HepG2 (cell line): ENCODE data around the gene ARL2. TPM values are rescaled to one million over a fixed set of nuclear protein-coding genes. Genes with fewer than 3 reads are reported as not detected.
A peak's percentile ranks its signal among the peaks of the same experiment; 100 is the strongest.

Source experiments
- ATF7-NPFF ChIP-seq: sonication (generic); formaldehyde crosslinking; IDR thresholded peaks from 2 replicates; pipeline ENCODE4 v1.8.1; 2023; ENCODE audit warnings: mild to moderate bottlenecking, low read depth, missing genetic modification reagents, moderate library complexity
- BCL6 ChIP-seq: IDR thresholded peaks from 2 replicates; pipeline ENCODE4 v1.6.1; 2016; ENCODE audit warnings: missing genetic modification reagents, missing compliant biosample characterization
- FOXK1 ChIP-seq: sonication (generic); formaldehyde crosslinking; IDR thresholded peaks from 2 replicates; pipeline ENCODE4 v1.4.0; 2020; ENCODE audit warnings: low read depth, missing genetic modification reagents, borderline replicate concordance
- FOXP1 ChIP-seq, 2 experiments: fragments of 450-650 bp in 1 of 2; IDR thresholded peaks; 2 replicates each; pipeline ENCODE4 v1.6.1; 2017 to 2018; ENCODE audit warnings: antibody characterized with exemption in 1 of 2
- HHEX ChIP-seq: IDR thresholded peaks from 2 replicates; pipeline ENCODE4 v1.6.1; 2016; ENCODE audit warnings: control low read depth
- IRF2 ChIP-seq: IDR thresholded peaks from 2 replicates; pipeline ENCODE4 v1.6.1; 2018; ENCODE audit warnings: missing genetic modification reagents, missing compliant biosample characterization
- MYC ChIP-seq: sonication (generic); formaldehyde crosslinking; IDR thresholded peaks from 2 replicates; pipeline ENCODE4 v1.9.0; 2021; ENCODE audit warnings: missing genetic modification reagents, borderline replicate concordance
- NAIF1 ChIP-seq: sonication (generic); formaldehyde crosslinking; IDR thresholded peaks from 2 replicates; pipeline ENCODE4 v1.5.0; 2020; ENCODE audit warnings: mild to moderate bottlenecking, missing genetic modification reagents, borderline replicate concordance
- RARG ChIP-seq: sonication (generic); formaldehyde crosslinking; IDR thresholded peaks from 2 replicates; pipeline ENCODE4 v1.4.0; 2020; ENCODE audit warnings: low read depth, mild to moderate bottlenecking, missing genetic modification reagents
- RORA ChIP-seq: sonication (generic); formaldehyde crosslinking; IDR thresholded peaks from 2 replicates; pipeline ENCODE4 v1.5.0; 2020; ENCODE audit warnings: mild to moderate bottlenecking, missing genetic modification reagents, moderate library complexity
- SUZ12 ChIP-seq: fragments of 150-350 bp; IDR thresholded peaks from 2 replicates; pipeline ENCODE4 v1.6.1; 2014; ENCODE audit warnings: low read depth, low read length
- ZBTB38 ChIP-seq: sonication (generic); formaldehyde crosslinking; IDR thresholded peaks from 2 replicates; pipeline ENCODE4 v1.5.1; 2020; ENCODE audit warnings: mild to moderate bottlenecking, missing genetic modification reagents
- ZC3H13 ChIP-seq: sonication (generic); formaldehyde crosslinking; IDR thresholded peaks from 2 replicates; pipeline ENCODE4 v1.8.1; 2023; ENCODE audit warnings: mild to moderate bottlenecking, missing genetic modification reagents, moderate library complexity
- ZMYM2 ChIP-seq: sonication (generic); formaldehyde crosslinking; IDR thresholded peaks from 2 replicates; pipeline ENCODE4 v1.8.0; 2022; ENCODE audit warnings: mild to moderate bottlenecking, missing genetic modification reagents
- ZNF124 ChIP-seq: sonication (generic); formaldehyde crosslinking; IDR thresholded peaks from 2 replicates; pipeline ENCODE4 v1.4.0; 2020; ENCODE audit warnings: missing genetic modification reagents
- ZNF292 ChIP-seq: sonication (generic); formaldehyde crosslinking; IDR thresholded peaks from 2 replicates; pipeline ENCODE4 v1.8.1; 2022; ENCODE audit warnings: mild to moderate bottlenecking, low read depth, missing genetic modification reagents, borderline replicate concordance
- ZNF33B ChIP-seq: sonication (generic); formaldehyde crosslinking; IDR thresholded peaks from 2 replicates; pipeline ENCODE4 v1.5.1; 2020; ENCODE audit warnings: mild to moderate bottlenecking, missing genetic modification reagents
- polyA plus RNA-seq, 8 experiments: library from polyadenylated mRNA; depleted of rRNA in 3 of 8; stranded (reverse) in 7 of 8; unstranded in 1 of 8; fragments of >200 nt; fragmentation: Illumina TruSeq in 4 of 8; extraction: Trizol in 4 of 8; gene quantifications; 2 replicates each; pipeline versions ENCODE4 v1.2.1 to v1.2.3, GENCODE V29; 2011 to 2016; ENCODE audit warnings: low read depth in 4 of 8, missing spikeins in 1 of 8, mixed read lengths in 1 of 8; ENCODE audit not compliant: insufficient read depth in 1 of 8
- total RNA-seq, 5 experiments: library from RNA; depleted of rRNA; stranded (reverse); fragments of >200 nt; fragmentation: Illumina TruSeq; extraction: Trizol; gene quantifications; 2 replicates each; pipeline ENCODE4 v1.2.3, GENCODE V29; 2016; ENCODE audit warnings: low read depth in 1 of 5
- TF ChIP-seq, protein P1 (sequence below): IDR thresholded peaks from 2 replicates; pipeline ENCODE4 v1.6.1; 2016
- TF ChIP-seq, protein P2 (sequence below): sonication (generic); formaldehyde crosslinking; IDR thresholded peaks from 2 replicates; pipeline ENCODE4 v1.4.0; 2020; ENCODE audit warnings: mild to moderate bottlenecking, low read depth, missing genetic modification reagents
- TF ChIP-seq, protein P3 (sequence below): fragments of 450-650 bp; IDR thresholded peaks from 2 replicates; pipeline ENCODE4 v1.6.1; 2017; ENCODE audit warnings: mild to moderate bottlenecking
- TF ChIP-seq, protein P4 (sequence below): sonication (generic); formaldehyde crosslinking; IDR thresholded peaks from 2 replicates; pipeline ENCODE4 v1.4.0; 2020; ENCODE audit warnings: missing genetic modification reagents
- TF ChIP-seq, protein P5 (sequence below): sonication (generic); formaldehyde crosslinking; IDR thresholded peaks from 2 replicates; pipeline ENCODE4 v1.9.0; 2021; ENCODE audit warnings: missing genetic modification reagents, borderline replicate concordance

The ARL2 gene
- total and polyA plus RNA-seq, 2 of the 13 experiments (the other 11 are each of a cell fraction or from before 2014, with no cell fraction given), result 82.9 to 84.4 TPM

DNA sequence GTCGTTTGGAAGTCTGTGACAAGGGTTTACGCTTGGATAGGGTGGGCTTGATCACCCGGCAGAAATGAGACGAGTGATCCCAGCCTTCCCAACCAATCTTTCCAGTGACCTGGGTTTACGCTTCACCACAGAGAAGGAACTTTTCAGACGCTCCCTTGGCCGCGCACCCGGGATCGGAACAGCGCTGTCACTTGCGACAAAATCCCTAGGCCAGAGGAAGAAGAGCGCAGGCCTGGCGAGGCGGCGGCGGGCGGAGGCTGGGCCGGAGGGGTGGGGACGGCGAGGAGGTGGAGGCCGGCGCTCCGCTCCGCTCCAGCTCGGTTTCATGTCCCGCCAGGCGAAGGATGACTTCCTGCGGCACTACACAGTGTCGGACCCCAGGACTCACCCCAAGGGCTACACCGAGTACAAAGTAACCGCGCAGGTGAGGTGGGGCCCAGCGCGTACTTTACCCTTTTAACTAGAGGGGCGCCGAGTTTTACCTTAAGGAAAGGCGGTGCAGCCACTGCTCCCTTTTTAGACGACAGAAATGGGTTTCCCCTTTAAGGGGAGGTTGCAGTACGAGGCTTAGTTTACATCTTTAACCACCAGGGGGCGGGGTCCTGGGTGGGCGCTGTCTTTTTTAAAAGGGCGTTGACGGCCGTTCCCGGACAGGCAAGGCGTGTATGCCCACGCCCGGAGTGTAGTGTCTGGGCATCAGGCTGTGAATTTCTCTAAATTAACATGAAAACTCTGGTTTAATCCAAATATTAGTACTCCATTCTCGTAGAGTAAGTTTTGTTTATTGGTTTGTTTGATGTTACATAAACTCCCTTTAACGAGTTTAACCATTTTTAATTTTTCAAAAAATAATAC is 13.5 kb downstream of the ARL2 start, which contains the start of gene SNX15 (continued):
- TF ChIP-seq ZC3H13 (CRISPR knock-in tag) (no peak), FOXP1 (IDR thresholded peaks at IDR 0.05) (no peak), FOXP1 (CRISPR knock-in tag; IDR thresholded peaks at IDR 0.05) (no peak), RORA (CRISPR knock-in tag) (no peak), MYC (CRISPR knock-in tag) (0 out of 2 replicates have a peak, but pooled peaks have one; percentile 62), ZBTB38 (CRISPR knock-in tag) (peak; percentile 80), ZNF292 (no peak), ZNF124 (CRISPR knock-in tag) (no peak), SUZ12 (no peak), RARG (CRISPR knock-in tag) (no peak), FOXK1 (CRISPR knock-in tag) (peak; percentile 29; the same call in 1 of the 2 replicates), ATF7-NPFF (CRISPR knock-in tag) (peak; percentile 48; the same call in 1 of the 2 replicates), IRF2 (CRISPR knock-in tag) (peak; percentile 65), BCL6 (CRISPR knock-in tag) (no peak; the same call in none of the 2 replicates), ZNF33B (CRISPR knock-in tag) (peak; percentile 85; the same call in 1 of the 2 replicates), NAIF1 (CRISPR knock-in tag) (no peak), HHEX (CRISPR knock-in tag) (no peak), ZMYM2 (CRISPR knock-in tag) (no peak)
- TF ChIP-seq, protein P1, sequence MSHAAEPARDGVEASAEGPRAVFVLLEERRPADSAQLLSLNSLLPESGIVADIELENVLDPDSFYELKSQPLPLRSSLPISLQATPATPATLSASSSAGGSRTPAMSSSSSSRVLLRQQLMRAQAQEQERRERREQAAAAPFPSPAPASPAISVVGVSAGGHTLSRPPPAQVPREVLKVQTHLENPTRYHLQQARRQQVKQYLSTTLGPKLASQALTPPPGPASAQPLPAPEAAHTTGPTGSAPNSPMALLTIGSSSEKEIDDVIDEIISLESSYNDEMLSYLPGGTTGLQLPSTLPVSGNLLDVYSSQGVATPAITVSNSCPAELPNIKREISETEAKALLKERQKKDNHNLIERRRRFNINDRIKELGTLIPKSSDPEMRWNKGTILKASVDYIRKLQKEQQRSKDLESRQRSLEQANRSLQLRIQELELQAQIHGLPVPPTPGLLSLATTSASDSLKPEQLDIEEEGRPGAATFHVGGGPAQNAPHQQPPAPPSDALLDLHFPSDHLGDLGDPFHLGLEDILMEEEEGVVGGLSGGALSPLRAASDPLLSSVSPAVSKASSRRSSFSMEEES (CRISPR knock-in tag), result peak; percentile 39; the same call in 1 of the 2 replicates
- TF ChIP-seq, protein P2, sequence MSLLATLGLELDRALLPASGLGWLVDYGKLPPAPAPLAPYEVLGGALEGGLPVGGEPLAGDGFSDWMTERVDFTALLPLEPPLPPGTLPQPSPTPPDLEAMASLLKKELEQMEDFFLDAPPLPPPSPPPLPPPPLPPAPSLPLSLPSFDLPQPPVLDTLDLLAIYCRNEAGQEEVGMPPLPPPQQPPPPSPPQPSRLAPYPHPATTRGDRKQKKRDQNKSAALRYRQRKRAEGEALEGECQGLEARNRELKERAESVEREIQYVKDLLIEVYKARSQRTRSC (CRISPR knock-in tag), result no peak
- TF ChIP-seq, protein P3, sequence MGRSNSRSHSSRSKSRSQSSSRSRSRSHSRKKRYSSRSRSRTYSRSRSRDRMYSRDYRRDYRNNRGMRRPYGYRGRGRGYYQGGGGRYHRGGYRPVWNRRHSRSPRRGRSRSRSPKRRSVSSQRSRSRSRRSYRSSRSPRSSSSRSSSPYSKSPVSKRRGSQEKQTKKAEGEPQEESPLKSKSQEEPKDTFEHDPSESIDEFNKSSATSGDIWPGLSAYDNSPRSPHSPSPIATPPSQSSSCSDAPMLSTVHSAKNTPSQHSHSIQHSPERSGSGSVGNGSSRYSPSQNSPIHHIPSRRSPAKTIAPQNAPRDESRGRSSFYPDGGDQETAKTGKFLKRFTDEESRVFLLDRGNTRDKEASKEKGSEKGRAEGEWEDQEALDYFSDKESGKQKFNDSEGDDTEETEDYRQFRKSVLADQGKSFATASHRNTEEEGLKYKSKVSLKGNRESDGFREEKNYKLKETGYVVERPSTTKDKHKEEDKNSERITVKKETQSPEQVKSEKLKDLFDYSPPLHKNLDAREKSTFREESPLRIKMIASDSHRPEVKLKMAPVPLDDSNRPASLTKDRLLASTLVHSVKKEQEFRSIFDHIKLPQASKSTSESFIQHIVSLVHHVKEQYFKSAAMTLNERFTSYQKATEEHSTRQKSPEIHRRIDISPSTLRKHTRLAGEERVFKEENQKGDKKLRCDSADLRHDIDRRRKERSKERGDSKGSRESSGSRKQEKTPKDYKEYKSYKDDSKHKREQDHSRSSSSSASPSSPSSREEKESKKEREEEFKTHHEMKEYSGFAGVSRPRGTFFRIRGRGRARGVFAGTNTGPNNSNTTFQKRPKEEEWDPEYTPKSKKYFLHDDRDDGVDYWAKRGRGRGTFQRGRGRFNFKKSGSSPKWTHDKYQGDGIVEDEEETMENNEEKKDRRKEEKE, result no peak
- TF ChIP-seq, protein P4, sequence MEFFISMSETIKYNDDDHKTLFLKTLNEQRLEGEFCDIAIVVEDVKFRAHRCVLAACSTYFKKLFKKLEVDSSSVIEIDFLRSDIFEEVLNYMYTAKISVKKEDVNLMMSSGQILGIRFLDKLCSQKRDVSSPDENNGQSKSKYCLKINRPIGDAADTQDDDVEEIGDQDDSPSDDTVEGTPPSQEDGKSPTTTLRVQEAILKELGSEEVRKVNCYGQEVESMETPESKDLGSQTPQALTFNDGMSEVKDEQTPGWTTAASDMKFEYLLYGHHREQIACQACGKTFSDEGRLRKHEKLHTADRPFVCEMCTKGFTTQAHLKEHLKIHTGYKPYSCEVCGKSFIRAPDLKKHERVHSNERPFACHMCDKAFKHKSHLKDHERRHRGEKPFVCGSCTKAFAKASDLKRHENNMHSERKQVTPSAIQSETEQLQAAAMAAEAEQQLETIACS (CRISPR knock-in tag), result peak; percentile 49; the same call in 1 of the 2 replicates
- TF ChIP-seq, protein P5, sequence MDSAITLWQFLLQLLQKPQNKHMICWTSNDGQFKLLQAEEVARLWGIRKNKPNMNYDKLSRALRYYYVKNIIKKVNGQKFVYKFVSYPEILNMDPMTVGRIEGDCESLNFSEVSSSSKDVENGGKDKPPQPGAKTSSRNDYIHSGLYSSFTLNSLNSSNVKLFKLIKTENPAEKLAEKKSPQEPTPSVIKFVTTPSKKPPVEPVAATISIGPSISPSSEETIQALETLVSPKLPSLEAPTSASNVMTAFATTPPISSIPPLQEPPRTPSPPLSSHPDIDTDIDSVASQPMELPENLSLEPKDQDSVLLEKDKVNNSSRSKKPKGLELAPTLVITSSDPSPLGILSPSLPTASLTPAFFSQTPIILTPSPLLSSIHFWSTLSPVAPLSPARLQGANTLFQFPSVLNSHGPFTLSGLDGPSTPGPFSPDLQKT (CRISPR knock-in tag), result no peak
